Activated naive CD4-positive, alpha-beta T cell treated with anti-CD3 and anti-CD28 coated beads, Interleukin-2, amount 50 U/mL, for 24 hours (primary cell): ENCODE data around the gene VPS35L.

ENCODE experiments used
- H3K27ac Mint-ChIP-seq: one replicate; pipeline ENCODE4 v1.8.0; 2021; ENCODE audit warnings: mild to moderate bottlenecking, mixed read lengths
- H3K27me3 Mint-ChIP-seq: one replicate; pipeline ENCODE4 v1.8.0; 2021; ENCODE audit warnings: mixed read lengths
- H3K36me3 Mint-ChIP-seq: one replicate; pipeline ENCODE4 v1.8.0; 2021; ENCODE audit warnings: mixed read lengths
- H3K4me1 Mint-ChIP-seq: one replicate; pipeline ENCODE4 v1.8.0; 2021; ENCODE audit warnings: mixed read lengths
- H3K4me3 Mint-ChIP-seq: one replicate; pipeline ENCODE4 v1.8.0; 2021; ENCODE audit warnings: mild to moderate bottlenecking, mixed read lengths
- H3K9me3 Mint-ChIP-seq: one replicate; pipeline ENCODE4 v1.8.0; 2021; ENCODE audit warnings: mixed read lengths

The VPS35L gene

DNA sequence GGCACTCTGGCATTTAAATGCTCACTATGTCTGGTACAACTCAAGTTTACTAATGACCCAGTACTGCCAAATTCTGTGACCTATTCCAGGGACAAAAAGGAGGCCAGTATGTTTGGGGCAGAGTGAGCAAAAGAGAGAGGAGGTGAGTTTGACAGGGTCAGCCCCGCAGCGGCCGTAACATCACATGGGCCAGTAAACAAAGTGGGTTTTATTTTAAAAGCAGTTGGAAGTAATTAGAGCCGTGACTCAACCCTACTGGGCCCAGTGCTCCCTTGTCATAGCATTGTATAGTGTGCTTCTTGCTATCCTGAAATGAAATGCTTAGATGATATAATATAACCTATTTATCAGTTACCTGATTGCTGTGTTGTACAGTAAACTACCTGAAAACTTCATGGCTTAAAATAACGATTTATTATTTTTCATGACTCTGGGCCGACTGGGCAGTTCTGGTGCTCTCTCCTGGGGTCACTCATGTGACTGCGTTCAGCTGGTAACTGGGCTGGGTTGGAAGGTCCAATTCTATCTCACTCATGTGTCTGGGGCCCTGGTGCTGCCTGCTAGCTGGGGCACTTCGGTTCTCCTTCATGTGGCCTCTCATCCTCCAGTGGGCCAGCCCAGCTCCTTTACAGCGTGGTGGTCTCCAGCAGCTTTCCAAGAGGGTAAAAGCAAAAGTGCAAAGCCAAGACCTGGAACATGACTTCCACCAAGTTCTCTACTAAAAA, 189.9 kb downstream of the VPS35L start:
- H3K27ac Mint-ChIP-seq, result no peak overlapping the region
- H3K27me3 Mint-ChIP-seq, result no peaks in the 10 kb centered on the region
- no peaks in the 10 kb centered on the region for H3K4me1 Mint-ChIP-seq
- H3K9me3 Mint-ChIP-seq, result no peaks in the 10 kb centered on the region
- H3K4me3 Mint-ChIP-seq, result no peak overlapping the region
- H3K36me3 Mint-ChIP-seq, result no peaks in the 10 kb centered on the region

DNA sequence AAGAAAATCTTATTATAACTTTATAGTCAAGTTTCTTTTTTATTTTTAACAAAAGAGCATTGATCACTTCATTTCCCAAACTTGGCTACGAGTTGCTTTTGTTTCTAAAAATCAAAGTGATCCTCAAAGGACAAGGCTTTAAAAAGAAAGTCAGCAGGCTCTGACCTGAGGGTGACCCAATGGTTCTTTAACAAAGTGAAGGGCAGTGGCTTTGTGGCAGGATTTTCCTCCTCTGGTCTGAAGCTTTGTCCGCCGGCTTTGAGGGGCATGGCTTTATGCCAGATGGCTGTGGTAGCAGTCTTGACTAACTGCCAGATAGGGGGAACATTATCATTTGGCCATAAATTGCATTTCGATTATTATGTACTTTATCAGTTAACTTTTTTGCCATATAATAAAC, 191.1 kb downstream of the VPS35L start:
- no peaks in the 10 kb centered on the region for H3K9me3 Mint-ChIP-seq
- no peaks in the 10 kb centered on the region for H3K4me1 Mint-ChIP-seq
- H3K36me3 Mint-ChIP-seq, result no peaks in the 10 kb centered on the region
- H3K27ac Mint-ChIP-seq, result no peak overlapping the region
- H3K4me3 Mint-ChIP-seq, result no peak overlapping the region
- H3K27me3 Mint-ChIP-seq, result no peaks in the 10 kb centered on the region

DNA sequence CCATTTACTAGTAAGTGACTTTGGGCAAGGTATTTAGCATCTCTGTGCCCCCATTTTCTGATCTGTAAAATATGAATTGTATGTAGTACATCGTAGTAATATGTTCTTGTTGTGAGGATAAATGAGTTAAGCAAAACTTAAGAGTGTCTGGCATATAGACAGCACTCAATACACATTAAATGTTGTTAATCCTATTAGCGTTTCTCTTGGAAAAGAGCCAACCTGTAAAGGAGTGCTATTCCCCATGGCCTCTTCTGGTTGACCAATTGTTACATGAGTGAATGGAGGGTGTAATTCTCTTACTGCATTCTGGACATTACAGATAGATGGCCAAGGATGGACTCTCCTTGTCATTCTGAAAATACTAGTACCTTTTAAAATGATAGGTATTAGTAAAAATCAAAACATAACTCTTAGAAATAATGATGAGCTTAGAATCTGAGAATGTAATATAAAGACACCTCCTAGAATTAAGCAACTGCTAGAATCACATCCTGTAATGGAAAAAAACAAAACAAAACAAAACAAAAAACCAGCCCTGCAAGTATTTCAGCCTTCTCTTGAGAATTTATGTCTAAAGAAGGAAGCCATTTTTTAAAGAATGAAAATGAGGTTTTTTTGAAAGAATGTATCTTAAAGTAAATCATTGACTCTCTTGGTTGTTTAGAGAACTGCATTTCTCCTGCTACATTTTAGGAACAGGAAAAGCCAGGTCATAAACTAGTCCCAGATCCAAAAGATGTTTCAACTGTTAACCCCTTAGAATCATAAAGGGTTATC, 193.1 kb downstream of the VPS35L start:
- Mint-ChIP-seq H3K4me3 (no peak overlapping the region), H3K27me3 (no peaks in the 10 kb centered on the region), H3K27ac (no peak overlapping the region), H3K4me1 (no peaks in the 10 kb centered on the region), H3K9me3 (no peaks in the 10 kb centered on the region), H3K36me3 (no peaks in the 10 kb centered on the region)

DNA sequence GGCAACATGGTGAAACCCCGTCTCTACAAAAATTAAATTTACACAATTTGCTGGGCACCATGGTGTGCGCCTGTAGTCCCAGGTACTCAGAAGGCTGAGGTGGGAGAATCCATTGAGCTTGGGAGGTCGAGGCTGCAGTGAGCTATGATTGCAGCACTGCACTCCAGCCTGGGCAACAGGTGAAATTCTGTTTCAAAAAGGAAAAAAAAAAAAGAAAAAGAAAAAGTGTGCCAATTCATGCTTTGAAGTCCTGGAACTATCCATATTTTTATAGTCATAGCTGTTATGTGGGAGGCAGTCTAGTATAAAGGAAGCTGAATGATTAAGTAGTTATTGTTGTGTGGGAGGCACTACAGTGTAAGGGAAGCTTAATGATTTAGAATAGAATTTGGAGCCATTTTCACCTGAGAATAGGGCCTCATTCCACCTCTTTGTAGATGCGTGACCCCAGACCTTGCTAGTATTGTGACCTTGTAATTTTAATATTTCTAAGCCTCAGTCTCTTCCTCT, 194.1 kb downstream of the VPS35L start:
- Mint-ChIP-seq H3K27ac (no peak overlapping the region), H3K4me1 (no peaks in the 10 kb centered on the region), H3K4me3 (no peak overlapping the region), H3K9me3 (no peaks in the 10 kb centered on the region), H3K36me3 (no peaks in the 10 kb centered on the region), H3K27me3 (no peaks in the 10 kb centered on the region)
